ENCODE data around the gene UROC1.

UROC1 gene

GRCh38 chr3:126482503-126483255 lies 34.9 kb downstream of the UROC1 start:
- ChIA-PET POLR2A (no interaction called here), CTCF (interaction anchor here (1.5 kb wide), 1 partner anchor 30 kb away, joined by 4 read pairs; no protein-coding TSS in a partner anchor)
- no peak for TF ChIP-seq CTCF (IDR thresholded peaks at IDR 0.05; ENCODE audit: control extremely low read depth, extremely low read depth, low read depth, missing control alignments)
- DNase-seq (ENCODE audit: extremely low spot score) = no peak

- no peak for DNase-seq (ENCODE audit: extremely low spot score)
These were observed 35.6 kb downstream of the UROC1 start for GRCh38 chr3:126481808-126482502.

GRCh38 chr3:126480861-126481260 lies 36.7 kb downstream of the UROC1 start:
- no peak for DNase-seq (ENCODE audit: extremely low spot score)
- TF ChIP-seq CTCF (IDR thresholded peaks at IDR 0.05; ENCODE audit: control extremely low read depth, extremely low read depth, low read depth, missing control alignments) = no peak
- POLR2A ChIA-PET = no interaction called here
- CTCF ChIA-PET = no interaction called here

More at GRCh38 chr3:126481808-126482502, 35.6 kb downstream of the UROC1 start:
- ChIA-PET POLR2A (no interaction called here), CTCF (interaction anchor here (1.5 kb wide), 1 partner anchor 31 kb away, joined by 4 read pairs; no protein-coding TSS in a partner anchor)
- no peak for TF ChIP-seq CTCF (IDR thresholded peaks at IDR 0.05; ENCODE audit: control extremely low read depth, extremely low read depth, low read depth, missing control alignments)

GRCh38 chr3:126480206-126480605 lies 37.4 kb downstream of the UROC1 start:
- no peak for TF ChIP-seq CTCF (IDR thresholded peaks at IDR 0.05; ENCODE audit: control extremely low read depth, extremely low read depth, low read depth, missing control alignments)
- DNase-seq (ENCODE audit: extremely low spot score) = no peak
- POLR2A ChIA-PET = no interaction called here
- CTCF ChIA-PET = no interaction called here

GRCh38 chr3:126479642-126480041 lies 37.9 kb downstream of the UROC1 start:
- ChIA-PET CTCF (interaction anchor here (1.0 kb wide), 1 partner anchor 9 kb away, joined by 3 read pairs; no protein-coding TSS in a partner anchor), POLR2A (no interaction called here)
- TF ChIP-seq CTCF (IDR thresholded peaks at IDR 0.05; ENCODE audit: control extremely low read depth, extremely low read depth, low read depth, missing control alignments) = no peak
- no peak for DNase-seq (ENCODE audit: extremely low spot score)

- no peak for DNase-seq (ENCODE audit: extremely low spot score)
- POLR2A ChIA-PET = no interaction called here
- CTCF ChIA-PET = interaction anchor here (1.0 kb wide), 1 partner anchor 8 kb away, joined by 3 read pairs; no protein-coding TSS in a partner anchor
- no peak for TF ChIP-seq CTCF (IDR thresholded peaks at IDR 0.05; ENCODE audit: control extremely low read depth, extremely low read depth, low read depth, missing control alignments)
These were observed 38.8 kb downstream of the UROC1 start for GRCh38 chr3:126478581-126479310.
